GM12873 (cell line): Measurements from ENCODE around the gene GSS.

Source experiments
- CTCF ChIP-seq: IDR thresholded peaks from 2 replicates; pipeline ENCODE4 v1.5.1; 2012; ENCODE audit warnings: low read depth, mild to moderate bottlenecking, moderate library complexity, low read length, control low read depth; ENCODE audit not compliant: insufficient read depth; ENCODE audit errors: missing control alignments

Gene GSS

DNA sequence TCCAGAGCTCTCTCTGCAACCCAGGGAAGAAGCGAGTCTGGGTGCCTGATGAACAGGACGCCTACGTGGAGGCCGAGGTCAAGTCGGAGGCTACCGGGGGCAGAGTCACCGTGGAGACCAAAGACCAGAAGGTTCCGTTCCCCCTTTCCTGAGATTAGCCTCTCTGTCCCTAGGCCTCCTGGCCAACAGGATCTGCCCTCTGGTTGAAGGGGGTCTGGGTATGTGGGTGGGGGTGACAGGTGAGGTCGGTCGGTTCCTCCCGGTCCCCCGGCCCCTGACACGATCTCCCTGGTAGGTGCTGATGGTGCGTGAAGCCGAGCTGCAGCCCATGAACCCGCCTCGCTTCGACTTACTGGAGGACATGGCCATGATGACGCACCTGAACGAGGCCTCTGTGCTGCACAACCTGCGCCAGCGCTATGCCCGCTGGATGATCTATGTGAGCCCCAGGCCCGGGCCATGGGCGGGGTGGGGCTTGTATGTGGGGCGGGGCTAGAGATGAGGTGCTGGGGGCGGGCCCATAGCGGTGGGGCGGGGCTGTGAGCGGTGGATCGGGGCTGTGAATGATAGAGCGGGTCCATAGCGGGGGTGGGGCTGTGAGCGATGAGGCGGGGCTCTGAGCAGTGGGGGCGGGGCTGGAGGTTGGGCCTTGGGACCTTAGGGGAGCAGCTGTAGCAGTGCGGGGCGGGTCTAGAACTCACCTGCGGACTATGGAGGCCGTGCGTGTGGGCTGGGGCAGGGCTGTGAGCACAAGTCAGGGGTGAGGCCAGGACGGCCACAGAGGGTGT is 24.0 kb upstream of the GSS start:
- TF ChIP-seq CTCF: no peak

GRCh38 chr20:34978092-34978744 is 22.6 kb upstream of the GSS start:
- no peak for TF ChIP-seq CTCF

DNA sequence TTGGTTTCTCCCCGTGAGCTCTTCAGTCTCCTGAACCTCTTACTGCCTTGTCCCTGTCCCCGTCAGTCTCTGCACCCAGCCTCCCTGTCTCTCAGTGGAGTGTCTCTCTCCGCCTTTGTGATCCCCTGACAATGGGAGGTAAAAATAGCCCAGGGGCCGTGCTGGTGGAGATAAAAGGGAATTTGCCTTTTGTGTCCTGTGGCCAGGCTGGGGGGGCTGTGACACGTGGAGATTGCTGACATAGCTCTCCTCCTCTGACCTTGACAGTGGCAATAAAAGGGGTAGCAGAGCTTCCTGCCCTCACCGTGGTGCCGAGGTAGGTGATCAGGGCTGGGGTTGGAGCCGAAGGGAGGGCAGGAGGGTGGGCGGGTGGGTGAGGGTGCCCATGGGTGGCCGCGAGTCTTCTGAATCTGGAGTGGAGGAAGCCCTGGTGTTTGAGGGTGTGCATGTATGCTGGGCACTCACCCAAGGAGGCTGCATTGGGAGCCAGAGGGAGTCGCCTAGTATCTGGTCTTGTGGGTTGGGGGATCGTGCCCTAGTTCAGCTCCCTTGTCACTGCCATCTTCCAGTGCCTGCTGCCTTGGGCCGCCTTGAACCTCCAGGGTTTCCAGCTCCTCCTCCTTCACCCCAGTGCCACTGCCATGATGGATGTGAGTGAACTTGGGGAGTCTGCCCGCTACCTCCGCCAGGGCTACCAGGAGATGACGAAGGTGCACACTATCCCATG is 21.9 kb upstream of the GSS start:
- no peak for TF ChIP-seq CTCF

DNA sequence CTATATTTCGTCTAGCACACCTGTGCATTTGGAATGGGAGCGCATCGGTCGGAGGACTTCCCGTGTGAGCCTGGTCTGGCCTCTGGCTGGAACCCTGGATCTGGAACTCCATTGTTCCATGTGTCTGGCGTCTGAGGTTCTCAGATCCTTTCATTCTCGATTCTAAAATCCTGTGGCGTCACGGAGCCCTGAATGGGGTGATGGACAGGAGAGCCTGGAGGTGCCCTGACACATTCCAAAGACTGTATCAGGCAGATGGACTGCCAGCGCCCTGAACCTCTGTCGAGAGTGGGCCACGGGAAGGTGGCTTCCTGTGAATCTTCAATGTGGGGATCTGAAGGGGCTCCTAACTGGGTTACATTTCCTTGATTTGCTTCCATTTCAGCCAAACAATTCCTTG is 20.7 kb upstream of the GSS start:
- TF ChIP-seq CTCF: no peak

DNA sequence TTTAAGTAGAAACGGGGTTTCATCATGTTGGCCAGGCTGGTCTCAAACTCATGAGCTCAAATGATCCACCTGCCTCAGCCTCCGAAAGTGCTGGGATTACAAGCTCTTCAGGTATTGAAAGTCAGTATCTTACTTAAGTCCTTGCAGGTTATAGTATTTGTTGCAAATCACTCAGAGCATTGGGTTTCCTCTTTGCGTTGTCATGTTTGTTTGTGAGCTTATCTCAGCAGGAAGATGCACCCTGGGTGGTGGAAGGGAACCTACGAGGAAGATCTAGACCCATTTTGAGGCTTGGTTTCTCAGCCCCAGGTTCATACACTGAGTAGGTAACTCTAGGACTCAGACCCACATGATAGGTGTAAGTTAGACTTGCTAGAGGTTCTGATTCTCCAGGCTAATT is 18.6 kb upstream of the GSS start:
- TF ChIP-seq CTCF: no peak

GRCh38 chr20:34971561-34972235 is 16.1 kb upstream of the GSS start:
- TF ChIP-seq CTCF: no peak
